Measurements from ENCODE around the gene ADAMTS5. TPM values are rescaled to one million over a fixed set of nuclear protein-coding genes. Genes with fewer than 3 reads are reported as not detected.

The ADAMTS5 gene
- total and polyA plus RNA-seq, 2 donors (not counting 3 experiments of a cell fraction or from before 2014, with no cell fraction given): not detected

GRCh38 chr21:26881504-26882228 is 85.2 kb downstream of the ADAMTS5 start:
- no peaks in the 10 kb centered on the region for H3K79me2 ChIP-seq (ENCODE audit: control insufficient read depth, insufficient read depth, low read length)

More at GRCh38 chr21:26881504-26882228, 85.2 kb downstream of the ADAMTS5 start:
- FAIRE-seq: no peak
- Histone ChIP-seq H3K36me3 (ENCODE audit: control insufficient read depth in 2 of 2, extremely low read depth in 1 of 2, insufficient read depth in 2 of 2, low read length in 2 of 2) (no peaks in the 10 kb centered on the region), H3K4me1 (ENCODE audit: control insufficient read depth, extremely low read depth, insufficient read depth, low read length) (no peaks in the 10 kb centered on the region), H2AFZ (ENCODE audit: low read depth, low read length) (no peak overlapping the region), H3K27me3 (ENCODE audit: control insufficient read depth in 2 of 2, insufficient read depth in 2 of 2, low read length in 2 of 2) (no peaks in the 10 kb centered on the region), H4K20me1 (replicated peaks; ENCODE audit: control insufficient read depth, extremely low read depth, insufficient read depth, low read length) (no peaks in the 10 kb centered on the region), H3K9me3 (replicated peaks; ENCODE audit: control insufficient read depth, insufficient read depth, low read length) (no peaks in the 10 kb centered on the region), H3K27ac (ENCODE audit: insufficient read depth, low read depth, low read length) (no peak overlapping the region), H3K4me2 (ENCODE audit: insufficient read depth, low read length) (no peak overlapping the region), H3K4me3 (replicated peaks in 1 of 3; ENCODE audit: insufficient read depth in 1 of 3, low read depth in 1 of 3, low read length in 3 of 3) (no peak overlapping the region), H3K9me1 (replicated peaks; ENCODE audit: control insufficient read depth, extremely low read depth, insufficient read depth, low read length) (no peaks in the 10 kb centered on the region), H3K9ac (replicated peaks; ENCODE audit: extremely low read depth, insufficient read depth, low read length) (no peak overlapping the region)
- CTCF ChIA-PET: interaction anchor here (0.6 to 8.9 kb wide), 15 partner anchors 9 to 1864 kb away, joined by 3 to 151 read pairs (median 5); no protein-coding TSS in a partner anchor
- no TSS peak for BruUV-seq (replicated peaks)
- intact Hi-C loops (cut with micrococcal nuclease) (loop anchor here (1.0 kb wide), 3 partner anchors 683 to 1864 kb away; no protein-coding TSS in a partner anchor), dilution Hi-C loops (cut with MboI; ENCODE audit: extremely low pct_ligation_motif_present, low sequenced_read_pairs) (no loop called here)
- peak; percentile 39 for DNase-seq (ENCODE audit: low read depth, low spot score)
- POLR2A ChIA-PET: no interaction called here
- peak in 1 of 2 donors; percentile 2 for TF ChIP-seq CTCF (IDR thresholded peaks at IDR 0.05; ENCODE audit: extremely low read depth in 1 of 2, insufficient read depth in 1 of 2, low read depth in 1 of 2, low read length in 2 of 2)
- TF ChIP-seq GATA2 (IDR thresholded peaks at IDR 0.05; ENCODE audit: insufficient read depth, insufficient read length, low read depth, low read length): no peak
